ENCODE data around the gene SPIRE2. TPM values are rescaled to one million over a fixed set of nuclear protein-coding genes. Genes with fewer than 3 reads are reported as not detected.
A peak's percentile ranks its signal among the peaks of the same experiment; 100 is the strongest.

SPIRE2 gene
- total and polyA plus RNA-seq, 2 of the 13 experiments (the other 11 are each of a cell fraction or from before 2014, with no cell fraction given): 13.3 to 37.5 TPM

- TF ChIP-seq MXD4 (CRISPR knock-in tag; IDR thresholded peaks at IDR 0.05): peak; percentile 41; the same call in 1 of the 2 replicates
- TF ChIP-seq CSRNP1 (CRISPR knock-in tag; IDR thresholded peaks at IDR 0.05): 0 out of 2 replicates have a peak, but pooled peaks have one; percentile 32
- TF ChIP-seq ZKSCAN1 (IDR thresholded peaks at IDR 0.05; ENCODE audit: low read length): no peak
- no peak for TF ChIP-seq FOXA1 (IDR thresholded peaks at IDR 0.05)
- peak; percentile 19; the same call in 1 of the 2 replicates for TF ChIP-seq FOXA1 (CRISPR knock-in tag; IDR thresholded peaks at IDR 0.05)
- 0 out of 2 replicates have a peak, but pooled peaks have one; percentile 88 for TF ChIP-seq TOPORS (CRISPR knock-in tag; IDR thresholded peaks at IDR 0.05)
- TF ChIP-seq SMAD1 (CRISPR knock-in tag; IDR thresholded peaks at IDR 0.05; ENCODE audit: borderline replicate concordance, low read depth): peak; percentile 98; the same call in 1 of the 2 replicates
- peak; percentile 99 for TF ChIP-seq ZNF274 (CRISPR knock-in tag; IDR thresholded peaks at IDR 0.05)
- TF ChIP-seq PATZ1 (CRISPR knock-in tag; IDR thresholded peaks at IDR 0.05): peak; percentile 91
- TF ChIP-seq PTBP1 (IDR thresholded peaks at IDR 0.05; ENCODE audit: low read depth, low read length, poor library complexity, severe bottlenecking): peak; percentile 42
- TF ChIP-seq ZNF296 (CRISPR knock-in tag; conservative IDR thresholded peaks at IDR 0.05): peak; percentile 83
- peak; percentile 80 for TF ChIP-seq RXRB (CRISPR knock-in tag; IDR thresholded peaks at IDR 0.05; ENCODE audit: borderline replicate concordance)
- TF ChIP-seq BRCA1 (CRISPR knock-in tag; IDR thresholded peaks at IDR 0.05): peak; percentile 97
- TF ChIP-seq TRIM22 (IDR thresholded peaks at IDR 0.05): no peak
- TF ChIP-seq ZNF598 (CRISPR knock-in tag; IDR thresholded peaks at IDR 0.05; ENCODE audit: borderline replicate concordance): peak; percentile 85; the same call in 1 of the 2 replicates
- TF ChIP-seq KLF15 (CRISPR knock-in tag; IDR thresholded peaks at IDR 0.05; ENCODE audit: borderline replicate concordance): peak; percentile 91; the same call in 1 of the 2 replicates
- no peak for TF ChIP-seq DDIT3 (CRISPR knock-in tag; IDR thresholded peaks at IDR 0.05)
- TF ChIP-seq ZNF687 (CRISPR knock-in tag; IDR thresholded peaks at IDR 0.05): peak; percentile 100
- TF ChIP-seq KDM5B (CRISPR knock-in tag; IDR thresholded peaks at IDR 0.05; ENCODE audit: borderline replicate concordance): peak; percentile 98
These were observed 87.3 kb downstream of the SPIRE2 start (continued) for GRCh38 chr16:89915303-89916232.

Measured in HepG2 (cell line).